Measurements from ENCODE around the gene GTF2E1.

DNA sequence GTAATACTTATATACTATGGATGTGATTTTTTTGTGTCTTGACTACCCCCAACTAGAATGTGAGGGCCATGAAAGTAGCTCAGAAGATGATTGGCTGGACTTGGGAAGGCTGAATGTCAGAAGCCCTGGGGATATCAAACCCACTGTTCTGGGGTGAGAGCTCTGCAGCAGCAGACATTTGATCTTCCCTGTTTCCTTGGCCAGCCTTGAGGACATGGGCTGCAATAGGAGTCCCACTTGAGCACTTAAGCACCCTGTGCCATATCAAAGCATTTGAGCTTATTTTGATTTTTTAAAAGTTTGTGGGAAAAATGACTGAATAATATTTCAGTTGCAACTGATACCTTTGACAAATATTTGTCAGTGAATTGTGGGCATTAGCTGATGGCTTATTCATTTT lies 21.7 kb downstream of the GTF2E1 start:
- TF ChIP-seq, protein P1, sequence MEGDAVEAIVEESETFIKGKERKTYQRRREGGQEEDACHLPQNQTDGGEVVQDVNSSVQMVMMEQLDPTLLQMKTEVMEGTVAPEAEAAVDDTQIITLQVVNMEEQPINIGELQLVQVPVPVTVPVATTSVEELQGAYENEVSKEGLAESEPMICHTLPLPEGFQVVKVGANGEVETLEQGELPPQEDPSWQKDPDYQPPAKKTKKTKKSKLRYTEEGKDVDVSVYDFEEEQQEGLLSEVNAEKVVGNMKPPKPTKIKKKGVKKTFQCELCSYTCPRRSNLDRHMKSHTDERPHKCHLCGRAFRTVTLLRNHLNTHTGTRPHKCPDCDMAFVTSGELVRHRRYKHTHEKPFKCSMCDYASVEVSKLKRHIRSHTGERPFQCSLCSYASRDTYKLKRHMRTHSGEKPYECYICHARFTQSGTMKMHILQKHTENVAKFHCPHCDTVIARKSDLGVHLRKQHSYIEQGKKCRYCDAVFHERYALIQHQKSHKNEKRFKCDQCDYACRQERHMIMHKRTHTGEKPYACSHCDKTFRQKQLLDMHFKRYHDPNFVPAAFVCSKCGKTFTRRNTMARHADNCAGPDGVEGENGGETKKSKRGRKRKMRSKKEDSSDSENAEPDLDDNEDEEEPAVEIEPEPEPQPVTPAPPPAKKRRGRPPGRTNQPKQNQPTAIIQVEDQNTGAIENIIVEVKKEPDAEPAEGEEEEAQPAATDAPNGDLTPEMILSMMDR (IDR thresholded peaks at IDR 0.05 in 2 of 3, conservative IDR thresholded peaks at IDR 0.05 in 1 of 3; ENCODE audit: borderline replicate concordance in 1 of 3, insufficient read depth in 1 of 3, low read depth in 2 of 3, low read length in 2 of 3): no peak
- TF ChIP-seq, protein P2, sequence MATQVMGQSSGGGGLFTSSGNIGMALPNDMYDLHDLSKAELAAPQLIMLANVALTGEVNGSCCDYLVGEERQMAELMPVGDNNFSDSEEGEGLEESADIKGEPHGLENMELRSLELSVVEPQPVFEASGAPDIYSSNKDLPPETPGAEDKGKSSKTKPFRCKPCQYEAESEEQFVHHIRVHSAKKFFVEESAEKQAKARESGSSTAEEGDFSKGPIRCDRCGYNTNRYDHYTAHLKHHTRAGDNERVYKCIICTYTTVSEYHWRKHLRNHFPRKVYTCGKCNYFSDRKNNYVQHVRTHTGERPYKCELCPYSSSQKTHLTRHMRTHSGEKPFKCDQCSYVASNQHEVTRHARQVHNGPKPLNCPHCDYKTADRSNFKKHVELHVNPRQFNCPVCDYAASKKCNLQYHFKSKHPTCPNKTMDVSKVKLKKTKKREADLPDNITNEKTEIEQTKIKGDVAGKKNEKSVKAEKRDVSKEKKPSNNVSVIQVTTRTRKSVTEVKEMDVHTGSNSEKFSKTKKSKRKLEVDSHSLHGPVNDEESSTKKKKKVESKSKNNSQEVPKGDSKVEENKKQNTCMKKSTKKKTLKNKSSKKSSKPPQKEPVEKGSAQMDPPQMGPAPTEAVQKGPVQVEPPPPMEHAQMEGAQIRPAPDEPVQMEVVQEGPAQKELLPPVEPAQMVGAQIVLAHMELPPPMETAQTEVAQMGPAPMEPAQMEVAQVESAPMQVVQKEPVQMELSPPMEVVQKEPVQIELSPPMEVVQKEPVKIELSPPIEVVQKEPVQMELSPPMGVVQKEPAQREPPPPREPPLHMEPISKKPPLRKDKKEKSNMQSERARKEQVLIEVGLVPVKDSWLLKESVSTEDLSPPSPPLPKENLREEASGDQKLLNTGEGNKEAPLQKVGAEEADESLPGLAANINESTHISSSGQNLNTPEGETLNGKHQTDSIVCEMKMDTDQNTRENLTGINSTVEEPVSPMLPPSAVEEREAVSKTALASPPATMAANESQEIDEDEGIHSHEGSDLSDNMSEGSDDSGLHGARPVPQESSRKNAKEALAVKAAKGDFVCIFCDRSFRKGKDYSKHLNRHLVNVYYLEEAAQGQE (IDR thresholded peaks at IDR 0.05; ENCODE audit: low read depth): no peak
- TF ChIP-seq POLR2AphosphoS5 (IDR thresholded peaks at IDR 0.05; ENCODE audit: low read depth, low read length): no peak
- no peak for TF ChIP-seq EZH2 (IDR thresholded peaks at IDR 0.05)
- TF ChIP-seq RAD21 (IDR thresholded peaks at IDR 0.05; ENCODE audit: low read depth): no peak
- no peak for TF ChIP-seq ZNF274 (IDR thresholded peaks at IDR 0.05; ENCODE audit: low read depth, low read length)
- no peak for TF ChIP-seq ZFX (IDR thresholded peaks at IDR 0.05)
